22Rv1 (cell line): ENCODE measurements around the gene GRIPAP1.

Experiments used
- ZFX ChIP-seq: fragments of 450-650 bp; IDR thresholded peaks from 2 replicates; pipeline ENCODE4 v1.6.1; 2017; ENCODE audit warnings: antibody characterized with exemption, borderline replicate concordance
- TF ChIP-seq, protein P1 (sequence below): fragments of 450-650 bp; IDR thresholded peaks from 2 replicates; pipeline ENCODE4 v1.5.1; 2017; ENCODE audit warnings: mild to moderate bottlenecking

DNA sequence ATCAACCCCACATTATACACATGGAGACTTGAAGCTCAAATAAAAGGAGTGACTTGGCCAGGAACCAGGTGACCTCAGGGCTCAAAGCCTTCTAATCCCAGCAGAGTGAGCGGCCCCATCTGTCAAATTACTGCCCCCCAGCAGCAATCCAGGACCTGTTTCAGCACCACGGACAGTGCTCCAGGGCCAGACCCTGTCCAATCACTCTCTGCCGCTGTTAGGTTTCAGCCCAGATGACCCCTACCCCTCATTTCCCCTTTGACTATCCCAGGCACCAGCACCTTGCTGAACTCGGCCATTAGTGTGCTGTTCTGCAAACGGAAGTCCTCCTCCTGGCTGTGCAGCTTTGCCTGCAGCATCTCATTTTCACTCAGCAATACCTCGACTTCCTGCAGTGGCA is 5.1 kb downstream of the GRIPAP1 start:
- TF ChIP-seq, protein P1, sequence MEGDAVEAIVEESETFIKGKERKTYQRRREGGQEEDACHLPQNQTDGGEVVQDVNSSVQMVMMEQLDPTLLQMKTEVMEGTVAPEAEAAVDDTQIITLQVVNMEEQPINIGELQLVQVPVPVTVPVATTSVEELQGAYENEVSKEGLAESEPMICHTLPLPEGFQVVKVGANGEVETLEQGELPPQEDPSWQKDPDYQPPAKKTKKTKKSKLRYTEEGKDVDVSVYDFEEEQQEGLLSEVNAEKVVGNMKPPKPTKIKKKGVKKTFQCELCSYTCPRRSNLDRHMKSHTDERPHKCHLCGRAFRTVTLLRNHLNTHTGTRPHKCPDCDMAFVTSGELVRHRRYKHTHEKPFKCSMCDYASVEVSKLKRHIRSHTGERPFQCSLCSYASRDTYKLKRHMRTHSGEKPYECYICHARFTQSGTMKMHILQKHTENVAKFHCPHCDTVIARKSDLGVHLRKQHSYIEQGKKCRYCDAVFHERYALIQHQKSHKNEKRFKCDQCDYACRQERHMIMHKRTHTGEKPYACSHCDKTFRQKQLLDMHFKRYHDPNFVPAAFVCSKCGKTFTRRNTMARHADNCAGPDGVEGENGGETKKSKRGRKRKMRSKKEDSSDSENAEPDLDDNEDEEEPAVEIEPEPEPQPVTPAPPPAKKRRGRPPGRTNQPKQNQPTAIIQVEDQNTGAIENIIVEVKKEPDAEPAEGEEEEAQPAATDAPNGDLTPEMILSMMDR = no peak
- no peak for TF ChIP-seq ZFX
